ES-I3 (cell line): ENCODE data around the gene PDIA5.

Experiments used
- H3K36me3 ChIP-seq: 2 replicates; pipeline ENCODE4 v1.6.1; 2013; ENCODE audit warnings: mild to moderate bottlenecking, low read length, control low read depth, moderate library complexity; ENCODE audit not compliant: insufficient read depth
- H3K4me1 ChIP-seq: 2 replicates; pipeline ENCODE4 v1.6.1; 2013; ENCODE audit warnings: mild to moderate bottlenecking, control low read depth, low read length; ENCODE audit not compliant: insufficient read depth
- H3K9ac ChIP-seq: 2 replicates; pipeline ENCODE4 v1.6.1; 2013; ENCODE audit warnings: low read depth, mild to moderate bottlenecking, low read length, moderate library complexity
- H3K9me3 ChIP-seq: 2 replicates; pipeline ENCODE4 v1.6.1; 2013; ENCODE audit warnings: mild to moderate bottlenecking, low read length, moderate library complexity; ENCODE audit not compliant: control insufficient read depth, insufficient read depth

Gene PDIA5

GRCh38 chr3:123120573-123120972 lies 53.7 kb downstream of the PDIA5 start:
- H3K9me3 ChIP-seq = no peaks in the 10 kb centered on the region
- H3K36me3 ChIP-seq = peaks cover 11% of the 10 kb centered on the region
- no peak overlapping the region for H3K9ac ChIP-seq
- peaks cover 22% of the 10 kb centered on the region; the same call in 1 of the 2 replicates for H3K4me1 ChIP-seq

GRCh38 chr3:123122057-123122456 lies 55.2 kb downstream of the PDIA5 start:
- H3K36me3 ChIP-seq = peaks cover 11% of the 10 kb centered on the region
- peaks cover 22% of the 10 kb centered on the region; the same call in 1 of the 2 replicates for H3K4me1 ChIP-seq

GRCh38 chr3:123122525-123123315 lies 55.9 kb downstream of the PDIA5 start:
- Histone ChIP-seq H3K4me1 (peaks cover 22% of the 10 kb centered on the region; the same call in 1 of the 2 replicates), H3K9me3 (no peaks in the 10 kb centered on the region), H3K9ac (no peak overlapping the region), H3K36me3 (peaks cover 11% of the 10 kb centered on the region)

More at GRCh38 chr3:123122057-123122456, 55.2 kb downstream of the PDIA5 start:
- Histone ChIP-seq H3K9ac (no peak overlapping the region), H3K9me3 (no peaks in the 10 kb centered on the region)

- peaks cover 11% of the 10 kb centered on the region for H3K36me3 ChIP-seq
- H3K9ac ChIP-seq = no peak overlapping the region
- H3K4me1 ChIP-seq = peaks cover 22% of the 10 kb centered on the region; the same call in 1 of the 2 replicates
- H3K9me3 ChIP-seq = no peaks in the 10 kb centered on the region
These were observed 57.1 kb downstream of the PDIA5 start for GRCh38 chr3:123123716-123124616.

- Histone ChIP-seq H3K36me3 (peaks cover 11% of the 10 kb centered on the region), H3K9ac (no peak overlapping the region), H3K4me1 (peaks cover 18% of the 10 kb centered on the region; the same call in 1 of the 2 replicates)
These were observed 58.1 kb downstream of the PDIA5 start for GRCh38 chr3:123124971-123125370.

GRCh38 chr3:123126031-123126430 lies 59.2 kb downstream of the PDIA5 start:
- H3K4me1 ChIP-seq = peaks cover 9% of the 10 kb centered on the region; the same call in 1 of the 2 replicates
- H3K9ac ChIP-seq = no peak overlapping the region
- H3K36me3 ChIP-seq = peaks cover 8% of the 10 kb centered on the region; the same call in 1 of the 2 replicates
- H3K9me3 ChIP-seq = no peaks in the 10 kb centered on the region

More at GRCh38 chr3:123124971-123125370, 58.1 kb downstream of the PDIA5 start:
- H3K9me3 ChIP-seq = no peaks in the 10 kb centered on the region

- Histone ChIP-seq H3K9me3 (no peaks in the 10 kb centered on the region), H3K9ac (no peak overlapping the region), H3K4me1 (peaks cover 2% of the 10 kb centered on the region; the same call in 1 of the 2 replicates), H3K36me3 (peaks cover 10% of the 10 kb centered on the region; the same call in 1 of the 2 replicates)
These were observed 59.8 kb downstream of the PDIA5 start for GRCh38 chr3:123126653-123127052.

GRCh38 chr3:123129092-123129491 lies 62.3 kb downstream of the PDIA5 start:
- no peak overlapping the region for H3K9ac ChIP-seq
- H3K9me3 ChIP-seq = no peaks in the 10 kb centered on the region
- no peaks in the 10 kb centered on the region for H3K4me1 ChIP-seq
- peaks cover 10% of the 10 kb centered on the region for H3K36me3 ChIP-seq

GRCh38 chr3:123129532-123129931 lies 62.7 kb downstream of the PDIA5 start:
- no peaks in the 10 kb centered on the region for H3K4me1 ChIP-seq
- no peak overlapping the region for H3K9ac ChIP-seq
- no peaks in the 10 kb centered on the region for H3K9me3 ChIP-seq
- peaks cover 10% of the 10 kb centered on the region for H3K36me3 ChIP-seq

GRCh38 chr3:123130079-123130750 lies 63.4 kb downstream of the PDIA5 start:
- peaks cover 6% of the 10 kb centered on the region; the same call in 1 of the 2 replicates for H3K36me3 ChIP-seq
- H3K9ac ChIP-seq = no peak overlapping the region
- no peaks in the 10 kb centered on the region for H3K9me3 ChIP-seq
- no peaks in the 10 kb centered on the region for H3K4me1 ChIP-seq

GRCh38 chr3:123134671-123135070 lies 67.8 kb downstream of the PDIA5 start:
- no peak overlapping the region for H3K9ac ChIP-seq
- H3K36me3 ChIP-seq = peaks cover 13% of the 10 kb centered on the region; the same call in 1 of the 2 replicates
- H3K9me3 ChIP-seq = no peaks in the 10 kb centered on the region
- no peaks in the 10 kb centered on the region for H3K4me1 ChIP-seq

GRCh38 chr3:123137001-123137400 lies 70.2 kb downstream of the PDIA5 start:
- Histone ChIP-seq H3K4me1 (no peaks in the 10 kb centered on the region), H3K9ac (no peak overlapping the region), H3K36me3 (peaks cover 7% of the 10 kb centered on the region; the same call in 1 of the 2 replicates), H3K9me3 (no peaks in the 10 kb centered on the region)

- Histone ChIP-seq H3K36me3 (peaks cover 6% of the 10 kb centered on the region; the same call in 1 of the 2 replicates), H3K4me1 (peaks cover 8% of the 10 kb centered on the region; the same call in 1 of the 2 replicates), H3K9me3 (no peaks in the 10 kb centered on the region), H3K9ac (no peak overlapping the region)
These were observed 72.1 kb downstream of the PDIA5 start for GRCh38 chr3:123138839-123139444.
